OCI-LY1 (cell line): ENCODE measurements around the gene MED28.

ENCODE experiments used
- H2AFZ ChIP-seq: fragments of 200-600 bp; sonication (generic), shearing (Covaris generic); 2 replicates; pipeline ENCODE4 v1.6.0; 2014; ENCODE audit warnings: antibody characterized with exemption, mild to moderate bottlenecking, low read length
- H3F3A ChIP-seq: fragments of 200-600 bp; sonication (generic), shearing (Covaris generic); 2 replicates; pipeline ENCODE4 v1.6.0; 2014; ENCODE audit warnings: mild to moderate bottlenecking, antibody characterized with exemption, low read length, moderate library complexity; ENCODE audit not compliant: insufficient read depth
- H3K27ac ChIP-seq: fragments of 200-600 bp; sonication (generic); 2 replicates; pipeline ENCODE4 v1.5.1; 2014; ENCODE audit warnings: low read length, mixed run types, mild to moderate bottlenecking, low read depth; ENCODE audit not compliant: poor library complexity, severe bottlenecking
- H3K27me3 ChIP-seq: fragments of 200-600 bp; sonication (generic); 2 replicates; pipeline ENCODE4 v1.6.0; 2014; ENCODE audit warnings: antibody characterized with exemption, mild to moderate bottlenecking, low read length, moderate library complexity; ENCODE audit not compliant: insufficient read depth
- H3K36me3 ChIP-seq: fragments of 200-600 bp; sonication (generic); 2 replicates; pipeline ENCODE4 v1.6.1; 2014; ENCODE audit warnings: mild to moderate bottlenecking, antibody characterized with exemption, low read length, moderate library complexity, mixed read lengths; ENCODE audit not compliant: insufficient read depth
- H3K4me1 ChIP-seq: fragments of 200-600 bp; sonication (generic); 2 replicates; pipeline ENCODE4 v1.5.1; 2014; ENCODE audit warnings: mild to moderate bottlenecking, low read length, moderate library complexity; ENCODE audit not compliant: insufficient read depth, severe bottlenecking
- H3K4me2 ChIP-seq: fragments of 200-600 bp; sonication (generic), shearing (Covaris generic); 2 replicates; pipeline ENCODE4 v1.6.1; 2014; ENCODE audit warnings: low read length
- H3K4me3 ChIP-seq: fragments of 200-600 bp; sonication (generic); 2 replicates; pipeline ENCODE4 v1.5.1; 2014; ENCODE audit warnings: low read length, low read depth, mild to moderate bottlenecking, mixed read lengths; ENCODE audit not compliant: poor library complexity, severe bottlenecking
- H3K79me2 ChIP-seq: fragments of 200-600 bp; shearing (Covaris generic); 2 replicates; pipeline ENCODE4 v1.6.1; 2016; ENCODE audit warnings: mixed run types, low read length, mixed read lengths; ENCODE audit not compliant: insufficient read depth
- H3K9ac ChIP-seq: fragments of 200-600 bp; sonication (generic), shearing (Covaris generic); 2 replicates; pipeline ENCODE4 v1.6.1; 2014; ENCODE audit warnings: mild to moderate bottlenecking, low read length, mixed read lengths
- H3K9me2 ChIP-seq: fragments of 200-600 bp; sonication (generic), shearing (Covaris generic); 2 replicates; pipeline ENCODE4 v1.6.1; 2014; ENCODE audit warnings: low read depth, mild to moderate bottlenecking, low read length, mixed read lengths
- H3K9me3 ChIP-seq: fragments of 200-600 bp; shearing (Covaris generic); 2 replicates; pipeline ENCODE4 v1.6.1; 2014; ENCODE audit warnings: low read length, mixed read lengths
- H4K20me1 ChIP-seq: fragments of 200-600 bp; sonication (generic), shearing (Covaris generic); 2 replicates; pipeline ENCODE4 v1.6.0; 2016; ENCODE audit warnings: mild to moderate bottlenecking, low read length; ENCODE audit not compliant: insufficient read depth
- CTCF ChIP-seq: fragments of 200-600 bp; sonication (generic), shearing (Covaris generic); IDR thresholded peaks from 2 replicates; pipeline ENCODE4 v1.5.1; 2017; ENCODE audit warnings: mild to moderate bottlenecking, antibody characterized with exemption, low read length, moderate library complexity, mixed read lengths
- EZH2 ChIP-seq: fragments of 200-600 bp; sonication (generic), shearing (Covaris generic); IDR thresholded peaks from 2 replicates; pipeline ENCODE4 v1.8.0; 2017; ENCODE audit warnings: borderline replicate concordance, mixed run types, mild to moderate bottlenecking, antibody characterized with exemption, low read length, moderate library complexity, mixed read lengths

Gene MED28

DNA sequence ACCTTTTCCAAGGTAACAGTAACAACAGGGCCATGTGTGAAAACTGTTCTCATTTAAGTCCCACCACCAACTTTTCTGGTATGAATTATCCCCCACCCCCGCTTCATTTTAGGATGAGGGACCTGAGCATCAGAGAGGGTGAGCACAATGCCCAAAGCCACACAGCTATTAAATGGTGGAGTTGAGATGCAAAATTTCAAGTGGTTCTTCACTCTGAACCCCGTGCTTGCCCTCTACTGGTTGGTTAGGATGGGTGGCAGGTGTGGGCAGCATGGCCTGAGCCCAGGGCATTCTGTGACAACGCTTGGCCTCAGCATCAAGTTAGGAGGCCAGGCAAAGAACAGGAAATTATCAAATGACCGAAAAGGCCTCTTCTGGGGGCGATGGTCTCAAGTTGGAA lies 33.5 kb downstream of the MED28 start:
- TF ChIP-seq CTCF (no peak), EZH2 (no peak)
- H3K4me1 ChIP-seq, result no peaks in the 10 kb centered on the region

GRCh38 chr4:17650406-17650805 lies 36.0 kb downstream of the MED28 start:
- Histone ChIP-seq H3K36me3 (no peaks in the 10 kb centered on the region), H3K4me1 (no peaks in the 10 kb centered on the region), H3K27ac (no peak overlapping the region), H3K79me2 (no peaks in the 10 kb centered on the region), H3K4me2 (no peak overlapping the region), H3F3A (no peaks in the 10 kb centered on the region), H3K27me3 (no peaks in the 10 kb centered on the region), H2AFZ (no peak overlapping the region), H3K9ac (no peak overlapping the region), H4K20me1 (no peaks in the 10 kb centered on the region), H3K9me3 (no peaks in the 10 kb centered on the region), H3K9me2 (no peaks in the 10 kb centered on the region), H3K4me3 (no peak overlapping the region)
- TF ChIP-seq CTCF (no peak), EZH2 (no peak)

More for the DNA sequence above, 33.5 kb downstream of the MED28 start:
- H3K9ac ChIP-seq, result no peak overlapping the region
- no peak overlapping the region for H3K27ac ChIP-seq
- H2AFZ ChIP-seq, result no peak overlapping the region
- H3K4me2 ChIP-seq, result no peak overlapping the region
- no peaks in the 10 kb centered on the region for H3K27me3 ChIP-seq
- no peaks in the 10 kb centered on the region for H3K36me3 ChIP-seq
- no peak overlapping the region for H3K4me3 ChIP-seq
- H3K9me3 ChIP-seq, result no peaks in the 10 kb centered on the region
- no peaks in the 10 kb centered on the region for H3K9me2 ChIP-seq
- no peaks in the 10 kb centered on the region for H4K20me1 ChIP-seq
- H3K79me2 ChIP-seq, result no peaks in the 10 kb centered on the region
- H3F3A ChIP-seq, result no peaks in the 10 kb centered on the region

DNA sequence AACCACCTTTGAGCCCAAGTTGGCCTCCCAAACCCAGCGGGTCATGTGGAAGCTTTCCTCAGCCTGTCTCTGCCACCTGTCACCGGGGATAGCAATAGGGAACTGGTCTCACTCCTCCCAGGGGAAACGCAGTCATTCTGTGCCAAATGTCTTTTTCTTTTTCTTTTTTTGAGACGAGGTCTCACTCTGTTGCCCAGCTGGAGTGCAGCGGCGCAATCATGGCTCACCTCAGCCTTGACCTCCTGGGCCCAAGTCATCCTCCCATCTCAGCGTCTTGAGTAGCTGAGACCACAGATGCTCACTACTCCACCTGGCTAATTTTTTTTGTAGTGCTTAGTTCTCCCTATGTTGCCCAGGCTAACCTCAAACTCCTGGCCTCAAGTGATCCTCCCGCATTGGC lies 40.3 kb downstream of the MED28 start:
- no peaks in the 10 kb centered on the region for H3K27me3 ChIP-seq
- no peak overlapping the region for H3K27ac ChIP-seq
- H3K79me2 ChIP-seq, result no peaks in the 10 kb centered on the region
- H4K20me1 ChIP-seq, result no peaks in the 10 kb centered on the region
- TF ChIP-seq EZH2 (no peak), CTCF (no peak)
- no peak overlapping the region for H3K4me3 ChIP-seq
- H2AFZ ChIP-seq, result no peak overlapping the region
- H3F3A ChIP-seq, result no peaks in the 10 kb centered on the region
- H3K36me3 ChIP-seq, result no peaks in the 10 kb centered on the region
- no peaks in the 10 kb centered on the region for H3K9me3 ChIP-seq
- H3K4me2 ChIP-seq, result no peak overlapping the region
- H3K4me1 ChIP-seq, result no peaks in the 10 kb centered on the region
- no peak overlapping the region for H3K9ac ChIP-seq
- H3K9me2 ChIP-seq, result no peaks in the 10 kb centered on the region
